Testis (tissue), 3 donors: ENCODE data around the gene PROZ. TPM values are rescaled to one million over a fixed set of nuclear protein-coding genes. Genes with fewer than 3 reads are reported as not detected.

ENCODE experiments used
- DNase-seq: peaks from one replicate; pipeline ENCODE4 v3.0.0-alpha.2; 2019
- H3K27ac ChIP-seq, 2 donors: fragments of 200-600 bp; sonication (generic); one replicate each; pipeline ENCODE4 v1.5.1; 2019
- H3K27me3 ChIP-seq: fragments of 200-600 bp; sonication (generic); one replicate; pipeline ENCODE4 v1.5.1; 2019
- H3K36me3 ChIP-seq: fragments of 200-600 bp; sonication (generic); one replicate; pipeline ENCODE4 v1.5.1; 2017; ENCODE audit warnings: low read depth; ENCODE audit errors: missing control alignments
- H3K4me1 ChIP-seq: fragments of 200-600 bp; sonication (generic); one replicate; pipeline ENCODE4 v1.5.1; 2019
- H3K4me3 ChIP-seq, 2 donors: fragments of 200-600 bp; sonication (generic); one replicate each; pipeline ENCODE4 v1.5.1; 2017 to 2019
- H3K9me3 ChIP-seq: fragments of 200-600 bp; sonication (generic); one replicate; pipeline ENCODE4 v1.5.1; 2017
- CTCF ChIP-seq, 3 experiments: fragments of 450-650 bp in 2 of 3; fragments of 200-600 bp in 1 of 3; sonication (generic) in 1 of 3; IDR thresholded peaks; one replicate each; pipeline ENCODE4 v1.5.1; 2016 to 2019; ENCODE audit warnings: antibody characterized with exemption in 3 of 3, mild to moderate bottlenecking in 2 of 3, moderate library complexity in 1 of 3
- POLR2A ChIP-seq: fragments of 450-650 bp; IDR thresholded peaks from one replicate; pipeline ENCODE4 v1.6.1; 2017; ENCODE audit warnings: antibody characterized with exemption, mild to moderate bottlenecking, moderate library complexity
- WGBS, 2 donors: methylation state at CpG; one replicate each; pipeline ENCODE4 v1.1.5; 2018; 5-methylcytosine and 5-hydroxymethylcytosine counted together
- intact Hi-C: fragments of 100-400 bp; cut with DNase I; formaldehyde crosslinking; loops from one replicate; pipeline ENCODE4 v1.15.1; 2023; ENCODE audit warnings: low total_unique reads
- polyA plus RNA-seq: library from polyadenylated mRNA; stranded (reverse); fragments of 350-450 nt; fragmentation: Illumina TruSeq; extraction: RNeasy Lipid Tissue Mini Kit (QIAGEN cat#74804); gene quantifications from one replicate; pipeline ENCODE4 v1.2.3, GENCODE V29; 2014; ENCODE audit warnings: low read depth, low replicate concordance; ENCODE audit not compliant: insufficient read depth
- small RNA-seq, 2 donors: library from RNA; depleted of rRNA; stranded (forward); fragments of <200 nt; gene quantifications; one replicate each; pipeline ENCODE3, GENCODE V24; 2016
- total RNA-seq, 2 donors: library from RNA; depleted of rRNA; stranded (reverse); fragments of >200 nt; gene quantifications; one replicate each; pipeline ENCODE4 v1.2.3, GENCODE V29; 2016

PROZ gene
- total and polyA plus RNA-seq, 3 donors from 2014 or later, result 0.42 to 0.81 (median 0.63) TPM

- intact Hi-C loops, result no loop called here
- Histone ChIP-seq H3K4me3 (no peak overlapping the region), H3K27ac (no peak overlapping the region), H3K36me3 (no peaks in the 10 kb centered on the region), H3K27me3 (no peaks in the 10 kb centered on the region), H3K9me3 (no peaks in the 10 kb centered on the region), H3K4me1 (no peaks in the 10 kb centered on the region)
- no peak for DNase-seq
- 88 to 89% methylated on average over 7 of the region's 7 CpGs for WGBS, 2 donors
- TF ChIP-seq POLR2A (no peak), CTCF (IDR thresholded peaks at IDR 0.05) (no peak)
Measured at GRCh38 chr13:113220877-113221276, 62.4 kb downstream of the PROZ start.

Small RNA genes within 50 kb of the gene (small RNA-seq; reads per million reads assigned to genes)
- 0 reads per million in 2 donors for gene AL137002.1

Other genes with a start within 250 kb of the PROZ start
- 10 to 100 TPM; 14.6 to 17.6 TPM for gene MCF2L, start 189.4 kb upstream of the PROZ start, total RNA-seq
- gene MCF2L, start 189.4 kb upstream of the PROZ start, polyA plus RNA-seq, result 5.0 TPM
- 1 to 10 TPM; 2.4 to 4.9 TPM for gene F7, start 52.9 kb upstream of the PROZ start, total RNA-seq
- gene F7, start 52.9 kb upstream of the PROZ start, polyA plus RNA-seq, result 2.2 TPM
- gene F10, start 35.8 kb upstream of the PROZ start, total RNA-seq, result 10 to 100 TPM; 19.9 to 33.7 TPM
- gene F10, start 35.8 kb upstream of the PROZ start, polyA plus RNA-seq, result 31.9 TPM
- 10 to 100 TPM; 72.2 to 73.4 TPM for gene PCID2, start 50.0 kb downstream of the PROZ start, total RNA-seq
- gene PCID2, start 50.0 kb downstream of the PROZ start, polyA plus RNA-seq, result 130 TPM
- 100 to 1,000 TPM; 152 to 168 TPM for gene CUL4A, start 51.0 kb downstream of the PROZ start, total RNA-seq
- gene CUL4A, start 51.0 kb downstream of the PROZ start, polyA plus RNA-seq, result 103 TPM
- 100 to 1,000 TPM; 177 to 231 TPM for gene LAMP1, start 138.6 kb downstream of the PROZ start, total RNA-seq
- gene LAMP1, start 138.6 kb downstream of the PROZ start, polyA plus RNA-seq, result 254 TPM
- 10 to 100 TPM; 19.1 to 25.7 TPM for gene GRTP1, start 205.5 kb downstream of the PROZ start, total RNA-seq
- 18.7 TPM for gene GRTP1, start 205.5 kb downstream of the PROZ start, polyA plus RNA-seq